BLaER1 treated with 17β-estradiol and CSF1 and Interleukin-3, amounts not matched to agents 10 nM and 100 nM (cell line): Measurements from ENCODE around the gene ASGR1.

Experiments
- H3K27ac ChIP-seq, 11 experiments: shearing (Covaris generic); formaldehyde crosslinking; 2 replicates each; pipeline ENCODE4 v1.8.1; 2022
- H3K27me3 ChIP-seq, 11 experiments: shearing (Covaris generic); formaldehyde crosslinking; 2 replicates each; pipeline ENCODE4 v1.8.1; 2022
- H3K36me3 ChIP-seq, 11 experiments: shearing (Covaris generic); formaldehyde crosslinking; 2 replicates each; pipeline ENCODE4 v1.8.1; 2022
- H3K4me1 ChIP-seq, 10 experiments: shearing (Covaris generic); formaldehyde crosslinking; 2 replicates each; pipeline ENCODE4 v1.8.1; 2022
- H3K4me2 ChIP-seq, 11 experiments: shearing (Covaris generic); formaldehyde crosslinking; 2 replicates each; pipeline ENCODE4 v1.8.1; 2022
- H3K4me3 ChIP-seq, 10 experiments: shearing (Covaris generic); formaldehyde crosslinking; 2 replicates each; pipeline ENCODE4 v1.8.1; 2022
- H3K9ac ChIP-seq, 11 experiments: shearing (Covaris generic); formaldehyde crosslinking; 2 replicates each; pipeline ENCODE4 v1.8.1; 2022
- H3K9me3 ChIP-seq, 11 experiments: shearing (Covaris generic); formaldehyde crosslinking; replicated peaks in 1 of 11; 2 replicates each; pipeline ENCODE4 v1.8.1; 2022
- H4K20me1 ChIP-seq, 11 experiments: shearing (Covaris generic); formaldehyde crosslinking; 2 replicates each; pipeline ENCODE4 v1.8.1; 2022
- Cebpa-rat ChIP-seq, 11 experiments: shearing (Covaris generic); IDR thresholded peaks; 2 replicates each; pipeline ENCODE4 v1.8.1; 2022

ASGR1 gene

GRCh38 chr17:7203391-7203790, 24.2 kb upstream of the ASGR1 start:
- H3K4me2 ChIP-seq: no peak overlapping the region
- TF ChIP-seq Cebpa-rat (IDR thresholded peaks at IDR 0.05): no peak
- peaks cover 53 to 66% (median 57%) of the 10 kb centered on the region in 11 experiments for H3K36me3 ChIP-seq
- peaks cover 26 to 46% (median 41%) of the 10 kb centered on the region in 10 experiments for H3K4me1 ChIP-seq
- no peaks in the 10 kb centered on the region for H3K27me3 ChIP-seq
- H3K27ac ChIP-seq: peak overlapping the region in 1 of 11 experiments; percentile 78; a peak in 1 of 22 replicates
- no peak overlapping the region for H3K4me3 ChIP-seq
- no peaks in the 10 kb centered on the region for H3K9me3 ChIP-seq
- H3K9ac ChIP-seq: no peak overlapping the region; a peak in 1 of 22 replicates
- peaks cover 13 to 56% (median 40%) of the 10 kb centered on the region in 11 experiments; a peak in 18 of 22 replicates for H4K20me1 ChIP-seq

- no peak overlapping the region for H3K4me2 ChIP-seq
- H3K4me1 ChIP-seq: peaks cover 0 to 7% (median 0%) of the 10 kb centered on the region in 10 experiments; a peak in 2 of 20 replicates
- TF ChIP-seq Cebpa-rat (IDR thresholded peaks at IDR 0.05): no peak
- no peak overlapping the region for H3K9ac ChIP-seq
- peaks cover 0 to 48% (median 0%) of the 10 kb centered on the region in 11 experiments; a peak in 8 of 22 replicates for H4K20me1 ChIP-seq
- H3K9me3 ChIP-seq: no peaks in the 10 kb centered on the region
- H3K36me3 ChIP-seq: peaks cover 91 to 99% (median 95%) of the 10 kb centered on the region in 11 experiments
- no peak overlapping the region for H3K4me3 ChIP-seq
- H3K27ac ChIP-seq: no peak overlapping the region
- H3K27me3 ChIP-seq: no peaks in the 10 kb centered on the region
Measured at GRCh38 chr17:7196651-7197401, 17.7 kb upstream of the ASGR1 start.

- peaks cover 0 to 7% (median 0%) of the 10 kb centered on the region in 10 experiments; a peak in 2 of 20 replicates for H3K4me1 ChIP-seq
- H3K4me3 ChIP-seq: no peak overlapping the region
- no peak overlapping the region for H3K4me2 ChIP-seq
- peaks cover 0 to 57% (median 0%) of the 10 kb centered on the region in 11 experiments; a peak in 8 of 22 replicates for H4K20me1 ChIP-seq
- H3K9me3 ChIP-seq: no peaks in the 10 kb centered on the region
- no peak overlapping the region for H3K27ac ChIP-seq
- no peak overlapping the region for H3K9ac ChIP-seq
- TF ChIP-seq Cebpa-rat (IDR thresholded peaks at IDR 0.05): no peak
- H3K36me3 ChIP-seq: peaks cover 90 to 99% (median 95%) of the 10 kb centered on the region in 11 experiments
- H3K27me3 ChIP-seq: no peaks in the 10 kb centered on the region
Measured at GRCh38 chr17:7195971-7196370, 16.8 kb upstream of the ASGR1 start.

- H3K27ac ChIP-seq: no peak overlapping the region
- H3K9ac ChIP-seq: no peak overlapping the region
- no peak for TF ChIP-seq Cebpa-rat (IDR thresholded peaks at IDR 0.05)
- peaks cover 0 to 7% (median 0%) of the 10 kb centered on the region in 10 experiments; a peak in 2 of 20 replicates for H3K4me1 ChIP-seq
- H3K9me3 ChIP-seq: no peaks in the 10 kb centered on the region
- no peak overlapping the region for H3K4me2 ChIP-seq
- no peak overlapping the region for H3K4me3 ChIP-seq
- peaks cover 0 to 71% (median 0%) of the 10 kb centered on the region in 11 experiments; a peak in 8 of 22 replicates for H4K20me1 ChIP-seq
- no peaks in the 10 kb centered on the region for H3K27me3 ChIP-seq
- peaks cover 66 to 97% (median 76%) of the 10 kb centered on the region in 11 experiments for H3K36me3 ChIP-seq
Measured at GRCh38 chr17:7192271-7192937, 13.2 kb upstream of the ASGR1 start.

GRCh38 chr17:7191571-7192270, 12.6 kb upstream of the ASGR1 start:
- TF ChIP-seq Cebpa-rat (IDR thresholded peaks at IDR 0.05): no peak
- H3K4me2 ChIP-seq: no peak overlapping the region

GRCh38 chr17:7191069-7191468, 11.9 kb upstream of the ASGR1 start:
- no peak overlapping the region for H3K9ac ChIP-seq
- H3K27ac ChIP-seq: no peak overlapping the region
- H3K4me3 ChIP-seq: no peak overlapping the region
- no peaks in the 10 kb centered on the region for H3K27me3 ChIP-seq
- peaks cover 0 to 7% (median 0%) of the 10 kb centered on the region in 10 experiments; a peak in 2 of 20 replicates for H3K4me1 ChIP-seq
- H3K36me3 ChIP-seq: peaks cover 53 to 94% (median 69%) of the 10 kb centered on the region in 11 experiments
- TF ChIP-seq Cebpa-rat (IDR thresholded peaks at IDR 0.05): no peak
- H4K20me1 ChIP-seq: peaks cover 0 to 68% (median 0%) of the 10 kb centered on the region in 11 experiments; a peak in 8 of 22 replicates
- H3K9me3 ChIP-seq: no peaks in the 10 kb centered on the region
- H3K4me2 ChIP-seq: no peak overlapping the region

More at GRCh38 chr17:7191571-7192270, 12.6 kb upstream of the ASGR1 start:
- Histone ChIP-seq H3K9ac (no peak overlapping the region), H4K20me1 (peaks cover 0 to 71% (median 0%) of the 10 kb centered on the region in 11 experiments; a peak in 8 of 22 replicates), H3K27ac (no peak overlapping the region), H3K27me3 (no peaks in the 10 kb centered on the region), H3K9me3 (no peaks in the 10 kb centered on the region), H3K4me1 (peaks cover 0 to 7% (median 0%) of the 10 kb centered on the region in 10 experiments; a peak in 2 of 20 replicates), H3K4me3 (no peak overlapping the region), H3K36me3 (peaks cover 60 to 95% (median 70%) of the 10 kb centered on the region in 11 experiments)

- no peaks in the 10 kb centered on the region for H3K27me3 ChIP-seq
- peaks cover 0 to 5% (median 0%) of the 10 kb centered on the region in 10 experiments; a peak in 2 of 20 replicates for H3K4me1 ChIP-seq
- no peaks in the 10 kb centered on the region for H3K9me3 ChIP-seq
- H3K9ac ChIP-seq: no peak overlapping the region
- H3K4me3 ChIP-seq: no peak overlapping the region
- no peak for TF ChIP-seq Cebpa-rat (IDR thresholded peaks at IDR 0.05)
- H3K27ac ChIP-seq: no peak overlapping the region
- H4K20me1 ChIP-seq: peaks cover 0 to 64% (median 0%) of the 10 kb centered on the region in 11 experiments; a peak in 8 of 22 replicates
- peaks cover 46 to 87% (median 62%) of the 10 kb centered on the region in 11 experiments for H3K36me3 ChIP-seq
- no peak overlapping the region for H3K4me2 ChIP-seq
Measured at GRCh38 chr17:7190276-7190917, 11.2 kb upstream of the ASGR1 start.

GRCh38 chr17:7186241-7186640, 7.1 kb upstream of the ASGR1 start:
- TF ChIP-seq Cebpa-rat (IDR thresholded peaks at IDR 0.05): no peak
- Histone ChIP-seq H3K4me1 (peaks cover 0 to 14% (median 3%) of the 10 kb centered on the region in 10 experiments; a peak in 7 of 20 replicates), H3K27ac (no peak overlapping the region), H3K4me3 (no peak overlapping the region), H4K20me1 (peaks cover 0 to 36% (median 0%) of the 10 kb centered on the region in 11 experiments; a peak in 3 of 22 replicates), H3K36me3 (peaks cover 8 to 46% (median 24%) of the 10 kb centered on the region in 11 experiments), H3K9me3 (no peaks in the 10 kb centered on the region), H3K4me2 (no peak overlapping the region), H3K27me3 (no peaks in the 10 kb centered on the region), H3K9ac (no peak overlapping the region)
